ENCODE data around the gene WDSUB1. TPM values are rescaled to one million over a fixed set of nuclear protein-coding genes. Genes with fewer than 3 reads are reported as not detected.

Gene WDSUB1
- total RNA-seq, 1 experiment from 2014 or later = 16.5 TPM

DNA sequence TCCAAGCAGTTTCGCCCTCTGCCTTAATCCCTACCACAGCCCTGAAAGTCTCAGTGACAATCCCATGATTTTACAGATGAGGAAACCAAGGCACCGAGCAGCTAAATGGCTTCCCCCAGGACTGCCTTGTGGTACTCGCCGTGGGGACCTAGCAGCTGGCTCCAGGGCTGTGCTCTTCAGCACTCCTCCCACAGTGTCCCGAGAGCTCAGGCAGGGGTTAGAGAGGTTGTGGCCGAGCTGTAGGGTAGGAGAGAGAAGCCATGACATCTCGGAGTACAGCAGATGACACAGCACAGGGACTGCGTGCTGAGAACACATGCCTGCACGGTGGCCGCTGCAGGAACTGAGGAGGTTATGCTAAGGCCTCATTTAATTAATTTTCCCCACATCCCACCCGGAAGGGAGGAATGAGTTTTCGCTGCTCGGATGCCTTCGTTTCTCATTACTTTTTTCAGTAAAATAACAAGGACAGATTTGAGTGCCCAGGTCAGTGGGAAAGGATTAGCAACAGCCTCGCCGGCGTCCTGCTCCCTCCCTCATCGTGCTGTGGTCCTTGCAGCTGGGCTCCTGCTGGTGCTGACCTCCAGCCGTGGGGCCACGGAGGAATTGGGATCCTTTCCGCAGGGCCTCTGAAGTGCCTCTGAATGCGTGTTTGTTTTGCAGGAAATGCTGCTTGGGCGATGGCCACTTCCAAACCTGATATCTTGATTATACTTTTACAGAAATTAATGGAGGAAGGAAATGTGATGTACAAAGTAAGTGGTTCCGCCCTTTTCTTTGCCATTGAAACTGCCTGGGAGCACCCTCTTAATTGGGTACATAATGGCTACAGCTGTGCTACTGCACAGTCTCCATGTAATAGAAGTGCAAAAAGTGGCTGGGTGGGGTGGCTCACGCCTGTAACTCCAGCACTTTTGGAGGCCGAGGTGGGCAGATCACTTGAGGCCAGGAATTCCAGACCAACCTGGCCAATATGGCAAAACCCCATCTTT lies 61.2 kb downstream of the WDSUB1 start:
- Mint-ChIP-seq H3K4me1 (ENCODE audit: low read depth, unreplicated experiment) (no peaks in the 10 kb centered on the region), H3K27ac (ENCODE audit: unreplicated experiment) (no peak overlapping the region), H3K4me3 (ENCODE audit: unreplicated experiment) (no peak overlapping the region), H3K9me3 (ENCODE audit: unreplicated experiment) (no peaks in the 10 kb centered on the region), H3K36me3 (ENCODE audit: insufficient read depth, unreplicated experiment) (peaks cover 42% of the 10 kb centered on the region), H3K27me3 (ENCODE audit: insufficient read depth, unreplicated experiment) (no peaks in the 10 kb centered on the region)
- Histone ChIP-seq H3K4me3 (ENCODE audit: low read depth, low read length) (no peak overlapping the region), H3K4me1 (no peaks in the 10 kb centered on the region), H3K36me3 (ENCODE audit: control insufficient read depth, insufficient read depth, low read length) (peaks cover 2% of the 10 kb centered on the region; the same call in 1 of the 2 replicates), H3K27me3 (replicated peaks; ENCODE audit: control insufficient read depth, insufficient read depth, low read length) (no peaks in the 10 kb centered on the region), H3K9me3 (no peaks in the 10 kb centered on the region)
- ChIA-PET CTCF (no interaction called here), POLR2A (no interaction called here)
- TF ChIP-seq, protein P1, sequence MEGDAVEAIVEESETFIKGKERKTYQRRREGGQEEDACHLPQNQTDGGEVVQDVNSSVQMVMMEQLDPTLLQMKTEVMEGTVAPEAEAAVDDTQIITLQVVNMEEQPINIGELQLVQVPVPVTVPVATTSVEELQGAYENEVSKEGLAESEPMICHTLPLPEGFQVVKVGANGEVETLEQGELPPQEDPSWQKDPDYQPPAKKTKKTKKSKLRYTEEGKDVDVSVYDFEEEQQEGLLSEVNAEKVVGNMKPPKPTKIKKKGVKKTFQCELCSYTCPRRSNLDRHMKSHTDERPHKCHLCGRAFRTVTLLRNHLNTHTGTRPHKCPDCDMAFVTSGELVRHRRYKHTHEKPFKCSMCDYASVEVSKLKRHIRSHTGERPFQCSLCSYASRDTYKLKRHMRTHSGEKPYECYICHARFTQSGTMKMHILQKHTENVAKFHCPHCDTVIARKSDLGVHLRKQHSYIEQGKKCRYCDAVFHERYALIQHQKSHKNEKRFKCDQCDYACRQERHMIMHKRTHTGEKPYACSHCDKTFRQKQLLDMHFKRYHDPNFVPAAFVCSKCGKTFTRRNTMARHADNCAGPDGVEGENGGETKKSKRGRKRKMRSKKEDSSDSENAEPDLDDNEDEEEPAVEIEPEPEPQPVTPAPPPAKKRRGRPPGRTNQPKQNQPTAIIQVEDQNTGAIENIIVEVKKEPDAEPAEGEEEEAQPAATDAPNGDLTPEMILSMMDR (IDR thresholded peaks at IDR 0.05; ENCODE audit: insufficient read depth in 1 of 2, low read depth in 1 of 2, low read length in 1 of 2, severe bottlenecking in 1 of 2, unreplicated experiment in 1 of 2) = no peak
- no peak for DNase-seq
- intact Hi-C loops (cut with micrococcal nuclease; ENCODE audit: unreplicated experiment) = no loop called here
- no TSS peak for BruUV-seq (replicated peaks)

DNA sequence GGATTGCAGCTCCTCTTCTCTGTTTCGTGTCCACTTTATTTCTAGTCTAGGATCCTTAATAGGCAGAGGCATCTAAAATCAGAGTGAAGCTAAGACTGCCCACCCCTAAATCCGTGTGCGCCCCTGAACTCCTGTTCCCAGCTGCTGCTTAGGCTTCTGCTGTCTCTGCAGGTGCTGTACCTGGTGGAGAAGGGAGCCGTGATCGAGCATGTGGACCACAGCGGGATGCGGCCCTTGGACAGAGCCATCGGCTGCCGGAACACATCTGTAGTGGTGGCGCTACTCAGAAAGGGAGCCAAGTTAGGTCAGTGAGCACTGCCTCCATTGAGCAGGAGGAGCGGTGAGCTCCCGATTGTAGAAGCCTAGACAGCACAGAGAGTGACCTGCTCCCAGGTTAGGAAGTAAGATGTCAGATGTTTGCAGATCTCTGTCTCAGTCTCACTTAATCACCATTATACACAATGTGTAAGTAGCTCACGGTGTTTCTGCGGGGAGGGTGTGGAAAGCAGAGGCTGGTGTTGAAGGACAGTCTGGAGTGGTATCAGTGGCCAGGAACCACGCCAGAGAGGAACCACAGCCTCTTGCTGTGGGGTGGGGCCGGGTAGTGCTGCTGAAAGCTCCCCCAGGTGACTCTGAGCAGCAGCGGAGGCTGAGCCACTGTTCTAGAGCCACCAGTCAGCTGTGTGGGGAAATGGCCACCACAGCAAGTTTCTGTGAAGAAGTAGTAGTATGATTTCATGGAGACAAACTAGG lies 62.3 kb downstream of the WDSUB1 start:
- Mint-ChIP-seq H3K4me3 (ENCODE audit: unreplicated experiment) (no peak overlapping the region), H3K27me3 (ENCODE audit: insufficient read depth, unreplicated experiment) (no peaks in the 10 kb centered on the region), H3K36me3 (ENCODE audit: insufficient read depth, unreplicated experiment) (peaks cover 31% of the 10 kb centered on the region), H3K9me3 (ENCODE audit: unreplicated experiment) (no peaks in the 10 kb centered on the region), H3K27ac (ENCODE audit: unreplicated experiment) (no peak overlapping the region), H3K4me1 (ENCODE audit: low read depth, unreplicated experiment) (no peaks in the 10 kb centered on the region)
- no peak for DNase-seq
- H3K4me1 ChIP-seq = no peaks in the 10 kb centered on the region
- TF ChIP-seq, protein P1 (IDR thresholded peaks at IDR 0.05; ENCODE audit: insufficient read depth in 1 of 2, low read depth in 1 of 2, low read length in 1 of 2, severe bottlenecking in 1 of 2, unreplicated experiment in 1 of 2) = no peak
- ChIA-PET CTCF (no interaction called here), POLR2A (no interaction called here)
- no peak overlapping the region for H3K4me3 ChIP-seq (ENCODE audit: low read depth, low read length)
- H3K27me3 ChIP-seq (replicated peaks; ENCODE audit: control insufficient read depth, insufficient read depth, low read length) = no peaks in the 10 kb centered on the region
- no peaks in the 10 kb centered on the region for H3K9me3 ChIP-seq
- peaks cover 1% of the 10 kb centered on the region; the same call in 1 of the 2 replicates for H3K36me3 ChIP-seq (ENCODE audit: control insufficient read depth, insufficient read depth, low read length)
- no TSS peak for BruUV-seq (replicated peaks)
- intact Hi-C loops (cut with micrococcal nuclease; ENCODE audit: unreplicated experiment) = no loop called here

DNA sequence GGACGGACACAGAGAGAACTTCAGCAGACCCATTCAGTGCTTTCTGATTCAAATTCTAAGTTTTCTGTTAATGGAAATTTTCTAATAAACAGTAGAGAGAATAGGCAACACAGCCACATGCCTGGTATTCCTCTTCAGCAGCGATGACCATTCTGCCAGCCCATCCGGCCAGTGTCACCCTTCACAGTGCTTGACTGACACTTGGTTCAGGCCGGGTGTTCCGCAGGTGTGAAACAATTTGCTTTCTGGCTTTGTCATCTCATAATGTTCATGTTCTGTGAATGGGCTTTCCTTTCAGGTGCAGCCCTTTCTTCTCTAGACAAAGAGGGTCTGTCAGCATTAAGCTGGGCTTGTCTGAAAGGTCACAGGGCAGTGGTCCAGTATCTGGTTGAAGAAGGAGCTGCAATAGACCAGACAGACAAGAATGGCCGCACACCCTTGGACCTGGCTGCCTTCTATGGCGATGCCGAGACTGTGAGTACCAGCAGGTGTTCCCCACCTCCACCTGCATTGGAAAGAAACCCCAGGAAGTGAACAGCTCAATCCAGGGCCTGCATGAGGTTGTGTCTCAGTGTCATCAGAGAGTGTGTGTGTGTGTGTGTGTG lies 67.0 kb downstream of the WDSUB1 start:
- intact Hi-C loops (cut with micrococcal nuclease; ENCODE audit: unreplicated experiment) = no loop called here
- no TSS peak for BruUV-seq (replicated peaks)
- Histone ChIP-seq H3K9me3 (no peaks in the 10 kb centered on the region), H3K4me1 (no peaks in the 10 kb centered on the region), H3K36me3 (ENCODE audit: control insufficient read depth, insufficient read depth, low read length) (peaks cover 1% of the 10 kb centered on the region), H3K27me3 (replicated peaks; ENCODE audit: control insufficient read depth, insufficient read depth, low read length) (no peaks in the 10 kb centered on the region), H3K4me3 (ENCODE audit: low read depth, low read length) (no peak overlapping the region)
- ChIA-PET POLR2A (no interaction called here), CTCF (no interaction called here)
- Mint-ChIP-seq H3K27me3 (ENCODE audit: insufficient read depth, unreplicated experiment) (no peaks in the 10 kb centered on the region), H3K4me1 (ENCODE audit: low read depth, unreplicated experiment) (no peaks in the 10 kb centered on the region), H3K9me3 (ENCODE audit: unreplicated experiment) (no peaks in the 10 kb centered on the region), H3K4me3 (ENCODE audit: unreplicated experiment) (no peak overlapping the region), H3K27ac (ENCODE audit: unreplicated experiment) (no peak overlapping the region), H3K36me3 (ENCODE audit: insufficient read depth, unreplicated experiment) (peaks cover 13% of the 10 kb centered on the region)
- TF ChIP-seq, protein P1 (IDR thresholded peaks at IDR 0.05; ENCODE audit: insufficient read depth in 1 of 2, low read depth in 1 of 2, low read length in 1 of 2, severe bottlenecking in 1 of 2, unreplicated experiment in 1 of 2) = no peak
- DNase-seq = no peak

Data from Caco-2 (cell line).